Glomerular visceral epithelial cell (primary cell): ENCODE data around the gene PPP6R1.

Experiments used
- DNase-seq: peaks from one replicate; pipeline ENCODE4 v3.0.0-alpha.2; 2016; ENCODE audit errors: extremely low spot score

The PPP6R1 gene

GRCh38 chr19:55279770-55280643 lies 21.2 kb upstream of the PPP6R1 start, which contains the start of gene HSPBP1:
HSPBP1 (minus strand) TSS chr19:55280110; CDS start chr19:55279608, 502 bp downstream.
- DNase-seq: peak; percentile 98

- DNase-seq: no peak
Measured at GRCh38 chr19:55279340-55279739, 20.5 kb upstream of the PPP6R1 start.

- no peak for DNase-seq
Measured at GRCh38 chr19:55278391-55279135, 19.7 kb upstream of the PPP6R1 start.

- DNase-seq: no peak
Measured at GRCh38 chr19:55277494-55277893, 18.7 kb upstream of the PPP6R1 start.

GRCh38 chr19:55276720-55277430 lies 18.1 kb upstream of the PPP6R1 start:
- DNase-seq: no peak

- DNase-seq: no peak
Measured at GRCh38 chr19:55275851-55276719, 17.3 kb upstream of the PPP6R1 start.

GRCh38 chr19:55273978-55274707 lies 15.3 kb upstream of the PPP6R1 start:
- no peak for DNase-seq

- DNase-seq: no peak
Measured at GRCh38 chr19:55272142-55272541, 13.3 kb upstream of the PPP6R1 start.

- no peak for DNase-seq
Measured at GRCh38 chr19:55270172-55270942, 11.5 kb upstream of the PPP6R1 start.

- DNase-seq: no peak
Measured at GRCh38 chr19:55269299-55269698, 10.5 kb upstream of the PPP6R1 start.

GRCh38 chr19:55266840-55267239 lies 8.0 kb upstream of the PPP6R1 start:
- no peak for DNase-seq

GRCh38 chr19:55266404-55266803 lies 7.6 kb upstream of the PPP6R1 start:
- DNase-seq: no peak

GRCh38 chr19:55265723-55266386 lies 7.0 kb upstream of the PPP6R1 start:
- DNase-seq: no peak

- DNase-seq: no peak
Measured at GRCh38 chr19:55265173-55265572, 6.4 kb upstream of the PPP6R1 start.

GRCh38 chr19:55264531-55264930 lies 5.7 kb upstream of the PPP6R1 start:
- no peak for DNase-seq

GRCh38 chr19:55262359-55262758 lies 3.5 kb upstream of the PPP6R1 start:
- no peak for DNase-seq

GRCh38 chr19:55261671-55262126 lies 2.9 kb upstream of the PPP6R1 start:
- DNase-seq: no peak

- DNase-seq: no peak
Measured at GRCh38 chr19:55259540-55260210, 858 bp upstream of the PPP6R1 start.

GRCh38 chr19:55258476-55258827 lies 365 bp downstream of the PPP6R1 start:
- no peak for DNase-seq
